ENCODE results near the gene WDFY3. TPM values are rescaled to one million over a fixed set of nuclear protein-coding genes. Genes with fewer than 3 reads are reported as not detected.

The WDFY3 gene
- total RNA-seq, 4 donors from 2014 or later: 103 to 141 (median 121) TPM

DNA sequence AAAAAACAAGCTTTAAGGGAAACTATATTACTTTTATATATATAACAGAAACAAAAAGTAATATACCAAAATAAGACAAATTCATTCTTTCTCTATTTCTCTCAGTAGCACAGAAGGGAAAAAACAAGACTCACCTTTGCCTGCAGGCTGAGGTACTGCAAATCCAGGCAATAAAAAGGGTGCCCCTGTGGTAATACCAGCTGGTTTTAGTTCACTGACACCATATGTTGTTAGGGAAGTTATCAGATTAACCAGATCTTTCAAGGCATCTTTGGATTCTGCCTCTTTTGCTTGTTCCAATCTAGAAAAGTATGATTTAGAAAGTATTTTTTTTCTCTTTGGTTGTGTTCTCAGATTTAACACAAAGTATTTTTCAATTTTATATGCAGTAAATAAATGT, 139.8 kb downstream of the WDFY3 start:
- Histone ChIP-seq H3K4me1 (no peaks in the 10 kb centered on the region), H3K27me3 (no peaks in the 10 kb centered on the region), H3K9me3 (no peaks in the 10 kb centered on the region), H3K4me3 (replicated peaks in 1 of 3) (no peak overlapping the region), H3K27ac (no peak overlapping the region), H3K36me3 (peaks cover 0 to 3% of the 10 kb centered on the region in 2 donors)
- no peak for DNase-seq
- intact Hi-C loops (cut with DNase I): no loop called here
- TF ChIP-seq POLR2A (IDR thresholded peaks at IDR 0.05): no peak
- TF ChIP-seq, protein P1, sequence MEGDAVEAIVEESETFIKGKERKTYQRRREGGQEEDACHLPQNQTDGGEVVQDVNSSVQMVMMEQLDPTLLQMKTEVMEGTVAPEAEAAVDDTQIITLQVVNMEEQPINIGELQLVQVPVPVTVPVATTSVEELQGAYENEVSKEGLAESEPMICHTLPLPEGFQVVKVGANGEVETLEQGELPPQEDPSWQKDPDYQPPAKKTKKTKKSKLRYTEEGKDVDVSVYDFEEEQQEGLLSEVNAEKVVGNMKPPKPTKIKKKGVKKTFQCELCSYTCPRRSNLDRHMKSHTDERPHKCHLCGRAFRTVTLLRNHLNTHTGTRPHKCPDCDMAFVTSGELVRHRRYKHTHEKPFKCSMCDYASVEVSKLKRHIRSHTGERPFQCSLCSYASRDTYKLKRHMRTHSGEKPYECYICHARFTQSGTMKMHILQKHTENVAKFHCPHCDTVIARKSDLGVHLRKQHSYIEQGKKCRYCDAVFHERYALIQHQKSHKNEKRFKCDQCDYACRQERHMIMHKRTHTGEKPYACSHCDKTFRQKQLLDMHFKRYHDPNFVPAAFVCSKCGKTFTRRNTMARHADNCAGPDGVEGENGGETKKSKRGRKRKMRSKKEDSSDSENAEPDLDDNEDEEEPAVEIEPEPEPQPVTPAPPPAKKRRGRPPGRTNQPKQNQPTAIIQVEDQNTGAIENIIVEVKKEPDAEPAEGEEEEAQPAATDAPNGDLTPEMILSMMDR (IDR thresholded peaks at IDR 0.05): no peak

DNA sequence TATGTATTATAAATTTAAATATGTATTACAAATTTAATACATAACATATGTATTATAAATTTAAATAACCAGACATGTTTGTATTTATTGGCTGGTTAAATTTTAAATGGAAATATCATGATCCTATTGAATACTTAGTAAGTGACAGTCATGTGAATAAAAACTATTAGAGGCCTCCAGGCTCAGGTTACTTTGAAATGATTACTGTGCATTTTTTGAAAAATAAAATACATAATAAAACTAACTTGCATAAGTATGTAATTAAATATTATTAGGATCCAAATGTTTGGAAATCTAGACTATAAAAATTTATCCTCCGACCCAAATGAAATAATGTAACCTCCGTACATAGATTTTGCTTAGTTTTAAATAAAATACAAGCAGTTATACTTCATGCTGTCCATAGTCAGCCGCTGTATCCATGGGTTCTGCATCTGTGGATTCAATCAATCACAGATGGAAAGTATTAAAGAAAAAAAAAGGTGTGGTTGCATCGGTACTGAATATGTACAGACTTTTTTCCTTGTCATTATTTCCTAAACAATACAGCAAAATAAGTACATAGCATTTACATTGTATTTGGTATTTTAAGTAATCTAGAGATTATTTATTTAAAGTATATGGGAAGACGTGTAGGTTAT, 140.7 kb downstream of the WDFY3 start:
- WGBS, 2 donors: 95% methylated on average over 5 of the region's 5 CpGs
- H3K27ac ChIP-seq: no peak overlapping the region
- peaks cover 4 to 8% of the 10 kb centered on the region in 2 donors for H3K36me3 ChIP-seq
- TF ChIP-seq, protein P1 (IDR thresholded peaks at IDR 0.05): no peak
- TF ChIP-seq POLR2A (IDR thresholded peaks at IDR 0.05): no peak
- no peaks in the 10 kb centered on the region for H3K9me3 ChIP-seq
- intact Hi-C loops (cut with DNase I): no loop called here
- no peaks in the 10 kb centered on the region for H3K4me1 ChIP-seq
- no peak for DNase-seq
- H3K4me3 ChIP-seq (replicated peaks in 1 of 3): no peak overlapping the region
- H3K27me3 ChIP-seq: no peaks in the 10 kb centered on the region

DNA sequence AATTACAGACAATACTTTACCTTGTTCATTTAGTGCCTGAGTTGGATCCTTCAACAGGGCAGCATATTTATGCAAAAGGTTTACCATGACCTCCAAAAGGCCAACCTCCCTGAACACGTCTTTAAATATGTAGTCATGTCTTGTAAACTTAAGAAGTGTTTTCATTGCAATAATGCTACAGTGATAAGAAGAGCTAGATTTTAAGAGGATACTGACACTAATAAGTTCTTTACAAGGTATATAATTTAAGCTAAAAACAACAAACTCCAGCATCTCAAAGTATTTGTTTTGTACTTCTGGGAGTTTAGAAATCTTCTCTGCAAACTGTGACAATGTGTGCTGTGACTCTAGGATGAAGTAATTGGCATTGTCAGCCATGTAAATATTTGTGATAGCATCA, 145.4 kb downstream of the WDFY3 start:
- Histone ChIP-seq H3K36me3 (peaks cover 4 to 10% of the 10 kb centered on the region in 2 donors), H3K4me3 (replicated peaks in 1 of 3) (no peak overlapping the region), H3K27me3 (no peaks in the 10 kb centered on the region), H3K9me3 (no peaks in the 10 kb centered on the region), H3K27ac (no peak overlapping the region), H3K4me1 (no peaks in the 10 kb centered on the region)
- TF ChIP-seq POLR2A (IDR thresholded peaks at IDR 0.05): no peak
- TF ChIP-seq, protein P1 (IDR thresholded peaks at IDR 0.05): no peak
- intact Hi-C loops (cut with DNase I): no loop called here
- 94 to 98% methylated on average over 1 of the region's 1 CpG for WGBS, 2 donors
- DNase-seq: no peak

DNA sequence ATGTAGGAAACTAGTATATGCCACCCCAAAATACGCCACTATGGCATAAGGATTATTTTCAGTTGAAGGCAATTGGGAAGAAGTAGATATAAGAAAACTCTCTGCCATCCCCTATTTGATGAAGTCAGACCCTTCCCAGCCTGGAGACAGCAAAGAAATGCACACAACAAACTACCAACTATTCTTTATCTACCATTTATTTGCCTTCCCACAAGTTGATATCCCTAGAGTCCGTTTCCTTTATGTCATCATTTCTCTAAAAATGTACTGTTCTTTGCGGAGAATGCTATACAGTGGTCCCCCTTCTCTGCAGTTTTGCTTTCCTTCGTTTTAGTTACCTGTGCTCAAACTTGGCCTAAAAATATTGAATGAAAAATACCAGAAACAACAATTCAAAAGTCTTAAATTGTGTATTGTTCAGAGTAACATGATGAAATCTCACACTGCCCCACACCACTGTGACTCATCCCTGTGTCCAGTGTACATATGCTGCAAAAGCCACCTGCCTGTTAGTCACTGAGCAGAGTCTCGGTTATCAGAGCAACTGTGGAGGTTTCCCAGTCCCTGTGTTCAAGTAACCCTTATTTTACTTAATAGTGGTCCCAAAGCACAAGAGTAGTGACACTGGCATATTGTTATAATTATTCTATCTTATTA, 152.3 kb downstream of the WDFY3 start:
- DNase-seq: no peak
- no peak for TF ChIP-seq POLR2A (IDR thresholded peaks at IDR 0.05)
- TF ChIP-seq, protein P1 (IDR thresholded peaks at IDR 0.05): no peak

DNA sequence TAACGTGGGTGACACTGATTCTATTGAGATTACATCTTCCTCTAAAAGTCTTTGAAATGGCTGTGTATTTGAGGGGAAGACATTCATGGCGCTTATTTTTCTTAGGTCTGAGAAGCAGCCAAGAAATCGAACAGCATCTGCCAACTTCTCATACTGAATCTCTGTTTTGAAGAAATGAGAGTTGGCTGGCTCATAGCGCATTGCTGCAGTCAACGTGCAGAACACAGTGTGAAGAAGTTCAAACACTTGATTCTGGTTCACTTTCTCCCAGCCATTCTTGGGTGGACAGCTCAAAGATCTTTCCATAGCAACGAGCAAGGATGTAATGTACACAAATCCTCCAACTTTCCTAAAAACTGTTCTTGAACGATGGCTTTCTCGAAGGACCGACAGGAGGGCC, 156.5 kb downstream of the WDFY3 start:
- no peak for DNase-seq
- H3K9me3 ChIP-seq: no peaks in the 10 kb centered on the region
- H3K36me3 ChIP-seq: peaks cover 0 to 9% of the 10 kb centered on the region in 2 donors
- H3K27me3 ChIP-seq: no peaks in the 10 kb centered on the region
- H3K4me1 ChIP-seq: no peaks in the 10 kb centered on the region
- WGBS, 2 donors: 73 to 80% methylated on average over 9 of the region's 9 CpGs
- no peak overlapping the region for H3K4me3 ChIP-seq (replicated peaks in 1 of 3)
- TF ChIP-seq, protein P1 (IDR thresholded peaks at IDR 0.05): no peak
- TF ChIP-seq POLR2A (IDR thresholded peaks at IDR 0.05): no peak
- H3K27ac ChIP-seq: no peak overlapping the region
- intact Hi-C loops (cut with DNase I): no loop called here

More for the DNA sequence above, 152.3 kb downstream of the WDFY3 start:
- Histone ChIP-seq H3K4me3 (replicated peaks in 1 of 3) (no peak overlapping the region), H3K36me3 (peaks cover 0 to 11% of the 10 kb centered on the region in 2 donors), H3K4me1 (no peaks in the 10 kb centered on the region), H3K27ac (no peak overlapping the region), H3K27me3 (no peaks in the 10 kb centered on the region), H3K9me3 (no peaks in the 10 kb centered on the region)
- 88 to 97% methylated on average over 5 of the region's 5 CpGs for WGBS, 2 donors
- intact Hi-C loops (cut with DNase I): no loop called here
